Regular cardiac myocyte (primary cell): ENCODE results near the gene TMEM43. TPM values are rescaled to one million over a fixed set of nuclear protein-coding genes. Genes with fewer than 3 reads are reported as not detected.

Experiments used
- total RNA-seq: library from RNA; depleted of rRNA; stranded (reverse); fragments of >200 nt; gene quantifications from 2 replicates; pipeline ENCODE4 v1.2.3, GENCODE V29; 2014

The TMEM43 gene
- total RNA-seq: 69.8 and 85.4 TPM in 2 replicates

DNA sequence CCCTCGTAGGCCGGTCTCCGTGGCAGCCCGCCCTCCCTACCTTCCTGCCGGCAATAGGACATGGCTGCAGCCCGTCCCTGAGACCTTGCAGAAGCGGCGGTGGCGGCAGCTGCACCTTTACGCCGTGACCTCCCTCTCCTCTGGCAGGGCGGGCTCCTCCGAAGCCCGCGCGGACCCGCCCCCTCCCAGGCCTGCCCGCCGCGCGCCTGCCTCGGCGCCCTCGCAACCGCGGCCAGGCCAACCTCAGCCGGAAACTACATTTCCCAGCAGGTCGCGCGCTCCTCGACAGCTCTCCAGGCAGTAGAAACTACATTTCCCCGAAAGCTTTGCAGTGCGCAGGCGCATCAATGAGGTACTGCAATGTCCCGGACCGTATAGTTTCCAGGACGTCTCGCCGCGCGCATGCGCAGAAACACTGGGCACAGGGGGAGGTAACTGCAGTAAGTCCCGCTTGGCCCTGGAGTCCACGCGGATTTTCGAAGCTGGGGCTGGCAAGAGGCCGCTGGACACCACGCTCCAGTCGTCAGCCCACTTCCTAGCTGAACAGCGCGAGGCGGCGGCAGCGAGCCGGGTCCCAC is at the start of gene TMEM43, which contains the start of gene CHCHD4:
TMEM43 (plus strand) TSS at position 438 of the 578 bp plus-strand sequence. CDS start 142 bp downstream, outside the sequence.
CHCHD4 (minus strand) TSS at position 256 of the 578 bp plus-strand sequence; CDS start at position 62, 194 bp downstream.

DNA sequence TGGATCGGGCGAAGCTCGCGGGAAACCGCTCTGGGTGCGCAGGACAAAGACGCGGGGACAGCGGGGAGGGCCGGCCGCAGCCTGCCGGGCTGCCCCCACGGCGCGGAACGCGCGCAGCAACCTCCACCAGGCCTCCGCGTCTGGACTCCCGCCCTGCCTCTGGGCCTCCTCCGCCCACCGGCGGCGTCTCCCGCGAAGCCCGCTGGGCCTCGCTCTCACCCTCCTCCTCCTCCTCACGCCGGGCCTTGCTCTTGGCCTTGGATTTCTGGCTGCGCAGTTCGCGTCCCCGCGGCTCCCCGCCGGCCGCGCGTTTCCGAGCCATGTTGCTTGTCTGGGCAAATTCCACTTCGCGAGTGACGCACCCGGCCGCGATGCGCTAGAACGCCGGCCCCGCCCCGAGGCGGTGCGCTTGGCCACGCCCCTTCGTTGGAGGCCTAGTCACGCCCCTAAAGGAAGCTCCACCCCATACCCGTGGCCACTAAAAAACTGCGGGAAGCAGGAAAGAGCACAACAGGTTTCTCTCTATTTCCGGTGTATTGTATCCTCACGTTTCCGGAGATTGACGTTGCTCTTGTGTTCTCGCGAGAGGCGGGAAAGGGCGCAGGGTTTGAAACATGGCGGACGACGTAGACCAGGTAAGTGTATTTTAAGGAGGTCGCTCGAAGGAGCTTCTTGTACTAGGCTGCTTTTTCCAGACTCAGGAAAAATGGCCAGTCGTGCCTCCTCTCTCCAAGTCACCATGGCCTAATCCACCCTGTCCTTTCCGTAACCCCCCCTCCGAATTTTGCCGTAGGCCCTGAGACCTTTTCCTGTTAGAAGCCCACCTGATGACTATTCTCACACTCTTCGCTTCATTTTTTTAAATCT is 53.6 kb downstream of the TMEM43 start, which contains the start of the genes LSM3 and XPC:
LSM3 (plus strand) TSS at position 571 of the 867 bp plus-strand sequence; CDS start at position 615, 44 bp downstream.
XPC (minus strand) TSS at position 355 of the 867 bp plus-strand sequence; CDS start at position 322, 33 bp downstream.

Other genes starting within 250 kb of the TMEM43 start
- under 0.01 TPM in 1 of 2 replicates, not detected in the other for gene WNT7A, start 245.0 kb upstream of the TMEM43 start, total RNA-seq
- gene CHCHD4, start 182 bp upstream of the TMEM43 start, total RNA-seq: 14.1 and 21.3 TPM in 2 replicates
- gene XPC, start 53.5 kb downstream of the TMEM43 start, total RNA-seq: 45.4 and 53.8 TPM in 2 replicates
- gene LSM3, start 53.8 kb downstream of the TMEM43 start, total RNA-seq: 10.4 and 15.9 TPM in 2 replicates